ENCODE results near the gene ALPK1. TPM values are rescaled to one million over a fixed set of nuclear protein-coding genes. Genes with fewer than 3 reads are reported as not detected.
"Not testable (repeated sequence)": the region's sequence is repeated elsewhere in the genome, so short reads cannot be mapped to it uniquely, and the experiment has no call there.

ALPK1 gene
- total and polyA plus RNA-seq, 11 donors, result 1.3 to 21.7 (median 3.2) TPM

DNA sequence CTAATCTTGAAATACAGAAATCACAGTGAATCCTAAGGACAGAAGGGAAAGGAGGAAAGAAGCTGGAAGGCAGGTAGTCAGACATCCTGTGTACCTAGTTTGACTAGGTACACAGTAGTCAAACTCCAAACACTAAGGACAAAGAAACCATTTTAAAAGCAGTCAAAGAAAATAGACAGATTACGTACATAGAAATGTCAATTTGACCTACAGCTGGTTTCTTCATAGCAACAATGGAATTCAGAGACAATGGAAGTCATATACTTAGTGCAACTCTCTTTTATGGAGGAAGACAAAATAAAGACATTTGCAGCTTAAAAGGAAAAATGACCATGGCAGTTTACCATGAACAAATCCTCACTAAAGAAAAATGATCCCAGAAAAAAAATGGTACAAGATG lies 139.8 kb downstream of the ALPK1 start:
- Histone ChIP-seq H3K9me3 (no peaks in the 10 kb centered on the region), H3K27me3 (no peaks in the 10 kb centered on the region), H3K36me3 (peaks cover 0 to 67% (median 48%) of the 10 kb centered on the region in 9 donors), H3K4me1 (no peaks in the 10 kb centered on the region), H3K27ac (no peak overlapping the region), H3K4me3 (no peak overlapping the region)
- 97 to 100% (median 98%) methylated on average over 1 of the region's 1 CpG for WGBS, 4 donors
- no peak for ATAC-seq
- intact Hi-C loops (cut with DNase I), result loop anchor here in 1 of 10 donors (2.0 kb wide), 1 partner anchor 24 kb away; no protein-coding TSS in a partner anchor
- DNase-seq, result no peak
- no peak for TF ChIP-seq POLR2A (IDR thresholded peaks at IDR 0.05)
- TF ChIP-seq, protein P1, sequence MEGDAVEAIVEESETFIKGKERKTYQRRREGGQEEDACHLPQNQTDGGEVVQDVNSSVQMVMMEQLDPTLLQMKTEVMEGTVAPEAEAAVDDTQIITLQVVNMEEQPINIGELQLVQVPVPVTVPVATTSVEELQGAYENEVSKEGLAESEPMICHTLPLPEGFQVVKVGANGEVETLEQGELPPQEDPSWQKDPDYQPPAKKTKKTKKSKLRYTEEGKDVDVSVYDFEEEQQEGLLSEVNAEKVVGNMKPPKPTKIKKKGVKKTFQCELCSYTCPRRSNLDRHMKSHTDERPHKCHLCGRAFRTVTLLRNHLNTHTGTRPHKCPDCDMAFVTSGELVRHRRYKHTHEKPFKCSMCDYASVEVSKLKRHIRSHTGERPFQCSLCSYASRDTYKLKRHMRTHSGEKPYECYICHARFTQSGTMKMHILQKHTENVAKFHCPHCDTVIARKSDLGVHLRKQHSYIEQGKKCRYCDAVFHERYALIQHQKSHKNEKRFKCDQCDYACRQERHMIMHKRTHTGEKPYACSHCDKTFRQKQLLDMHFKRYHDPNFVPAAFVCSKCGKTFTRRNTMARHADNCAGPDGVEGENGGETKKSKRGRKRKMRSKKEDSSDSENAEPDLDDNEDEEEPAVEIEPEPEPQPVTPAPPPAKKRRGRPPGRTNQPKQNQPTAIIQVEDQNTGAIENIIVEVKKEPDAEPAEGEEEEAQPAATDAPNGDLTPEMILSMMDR (IDR thresholded peaks at IDR 0.05), result no peak

GRCh38 chr4:112442226-112442625 lies 145.1 kb downstream of the ALPK1 start:
- WGBS, 4 donors, result 76 to 82% (median 79%) methylated on average over 2 of the region's 2 CpGs

DNA sequence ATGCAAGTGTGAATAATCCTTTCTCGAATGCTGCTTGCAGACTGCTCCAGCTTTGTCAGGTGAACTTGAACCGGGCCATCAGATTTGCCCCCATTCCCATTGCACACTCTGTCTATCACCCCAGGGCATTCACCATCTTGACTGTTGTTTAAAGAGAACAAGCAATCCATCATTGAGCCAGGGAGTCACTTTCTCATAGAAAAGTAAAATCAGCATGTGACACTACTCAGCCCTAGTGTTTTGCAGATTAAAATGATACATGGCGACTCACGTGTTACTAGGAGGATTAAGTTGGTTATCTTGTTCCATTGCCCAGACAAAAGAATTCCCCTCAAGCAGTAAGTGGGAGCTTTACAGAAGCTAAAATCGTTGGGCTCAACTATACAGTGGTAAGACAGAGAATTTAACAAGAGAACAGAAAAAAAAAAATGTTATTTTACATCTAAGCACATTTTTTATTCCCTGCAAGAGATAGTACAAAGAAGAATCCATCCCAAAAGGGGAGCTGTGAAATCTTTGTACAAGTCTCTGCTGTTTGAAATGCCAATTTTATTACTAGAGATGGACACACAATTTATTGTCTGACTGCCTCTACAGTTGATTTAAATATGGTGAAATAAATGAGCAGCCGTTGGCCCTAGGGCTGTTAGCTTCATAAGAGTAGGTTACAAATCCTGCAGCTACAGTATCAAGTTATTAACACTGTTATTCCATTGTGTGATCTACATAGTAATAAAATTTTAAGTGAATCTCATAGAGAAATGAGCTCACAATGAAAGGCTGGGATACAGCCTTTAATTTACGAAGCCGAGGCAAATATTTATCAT lies 151.3 kb downstream of the ALPK1 start:
- no peak overlapping the region for H3K4me3 ChIP-seq
- H3K36me3 ChIP-seq, result no peaks in the 10 kb centered on the region
- TF ChIP-seq POLR2A (IDR thresholded peaks at IDR 0.05), result no peak
- TF ChIP-seq, protein P1 (IDR thresholded peaks at IDR 0.05), result no peak
- H3K27ac ChIP-seq, result no peak overlapping the region
- H3K9me3 ChIP-seq, result peaks cover 0 to 30% (median 18%) of the 10 kb centered on the region in 12 donors
- 63 to 72% (median 69%) methylated on average over 8 of the region's 8 CpGs for WGBS, 4 donors
- ATAC-seq (no peak), DNase-seq (no peak)
- H3K4me1 ChIP-seq, result no peaks in the 10 kb centered on the region
- H3K27me3 ChIP-seq, result no peaks in the 10 kb centered on the region
- intact Hi-C loops (cut with DNase I), result no loop called here

More at GRCh38 chr4:112442226-112442625, 145.1 kb downstream of the ALPK1 start:
- H3K27ac ChIP-seq; H3K4me1 ChIP-seq; H3K27me3 ChIP-seq; intact Hi-C loops (cut with DNase I); ATAC-seq; H3K4me3 ChIP-seq; DNase-seq: not testable (repeated sequence)
- H3K36me3 ChIP-seq, result peaks cover 0 to 50% (median 40%) of the 10 kb centered on the region in 9 donors
- peaks cover 0 to 31% (median 18%) of the 10 kb centered on the region in 12 donors for H3K9me3 ChIP-seq

DNA sequence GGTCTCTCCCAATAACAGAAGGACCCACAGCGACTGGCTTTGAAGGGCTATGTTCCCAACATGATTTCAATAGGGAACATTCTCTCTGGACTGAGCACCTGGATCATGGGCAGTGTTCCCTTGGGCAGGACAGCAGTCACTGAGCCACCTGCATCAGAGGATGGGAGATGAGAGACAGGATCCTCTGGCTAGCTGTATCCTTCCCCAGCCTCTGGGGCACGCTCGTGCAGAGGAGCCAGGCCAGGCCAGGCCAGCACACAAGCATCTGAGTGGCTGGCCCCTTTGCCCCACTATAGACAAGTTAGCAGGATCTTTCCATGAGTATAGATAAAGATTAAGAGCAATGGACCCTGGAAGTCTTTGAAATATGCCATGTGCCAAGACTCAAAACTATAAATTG lies 152.5 kb downstream of the ALPK1 start:
- Histone ChIP-seq H3K27me3 (no peaks in the 10 kb centered on the region), H3K9me3 (peaks cover 0 to 22% (median 15%) of the 10 kb centered on the region in 12 donors), H3K4me3 (no peak overlapping the region), H3K4me1 (no peaks in the 10 kb centered on the region), H3K36me3 (no peaks in the 10 kb centered on the region), H3K27ac (no peak overlapping the region)
- intact Hi-C loops (cut with DNase I), result no loop called here
- TF ChIP-seq, protein P1 (IDR thresholded peaks at IDR 0.05), result no peak
- no peak for TF ChIP-seq POLR2A (IDR thresholded peaks at IDR 0.05)
- DNase-seq, result no peak
- 85% methylated on average over 3 of the region's 3 CpGs for WGBS, 4 donors
- no peak for ATAC-seq
